Dermis microvascular lymphatic vessel endothelial cell (primary cell): ENCODE results near the gene CHST3. TPM values are rescaled to one million over a fixed set of nuclear protein-coding genes. Genes with fewer than 3 reads are reported as not detected.
A peak's percentile ranks its signal among the peaks of the same experiment; 100 is the strongest.

Experiments used
- DNase-seq, 2 donors: peaks; one replicate each; pipeline versions ENCODE4 v3.0.0 to v3.0.0-alpha.2; 2010; ENCODE audit warnings: low read depth in 2 of 2
- total RNA-seq: library from RNA; depleted of rRNA; stranded (reverse); fragments of >200 nt; gene quantifications from 2 replicates; pipeline ENCODE4 v1.2.1, GENCODE V29; 2014

Gene CHST3
- total RNA-seq, 1 donor from 2014 or later: 4.6 TPM

DNA sequence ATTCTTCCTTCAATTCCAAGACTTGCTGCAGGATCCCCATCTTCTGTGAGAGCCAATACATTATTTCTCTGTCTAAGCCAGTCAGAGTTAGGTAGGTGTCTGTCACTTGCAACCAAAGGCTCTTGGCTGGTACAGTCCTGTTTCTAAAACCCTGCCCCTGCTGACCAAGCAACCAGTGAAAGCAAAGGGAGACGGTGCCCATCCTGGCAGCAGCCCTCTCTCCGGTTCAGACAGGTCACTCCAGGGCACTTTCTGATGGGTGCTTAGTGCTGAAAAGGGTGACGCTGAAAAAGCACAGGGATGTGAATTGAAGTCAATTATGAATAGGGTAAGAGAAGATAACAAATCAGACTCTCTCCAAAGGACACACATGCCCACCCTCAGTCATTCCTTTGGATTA lies 86.7 kb downstream of the CHST3 start:
- DNase-seq: no peak

DNA sequence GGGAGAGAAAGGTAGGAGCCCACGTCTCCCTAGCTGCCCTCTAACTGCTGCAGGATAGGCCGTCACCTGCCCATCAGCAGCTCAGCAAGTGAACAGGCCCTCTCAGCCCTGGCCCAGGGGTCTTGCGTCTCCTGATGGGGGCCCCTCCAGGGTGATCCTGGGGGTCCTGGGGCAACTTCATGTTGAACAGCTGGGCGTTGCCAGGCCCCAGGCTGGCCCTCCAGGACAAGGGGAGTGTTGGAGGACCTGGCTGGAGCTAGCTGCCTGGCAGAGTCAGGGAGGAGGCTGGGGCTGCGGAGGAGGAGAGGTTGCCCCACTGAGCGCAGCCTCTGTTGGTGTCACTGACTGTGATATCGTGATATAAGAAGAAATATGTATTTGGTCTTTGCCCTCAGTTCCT lies 89.5 kb downstream of the CHST3 start:
- DNase-seq: no peak

DNA sequence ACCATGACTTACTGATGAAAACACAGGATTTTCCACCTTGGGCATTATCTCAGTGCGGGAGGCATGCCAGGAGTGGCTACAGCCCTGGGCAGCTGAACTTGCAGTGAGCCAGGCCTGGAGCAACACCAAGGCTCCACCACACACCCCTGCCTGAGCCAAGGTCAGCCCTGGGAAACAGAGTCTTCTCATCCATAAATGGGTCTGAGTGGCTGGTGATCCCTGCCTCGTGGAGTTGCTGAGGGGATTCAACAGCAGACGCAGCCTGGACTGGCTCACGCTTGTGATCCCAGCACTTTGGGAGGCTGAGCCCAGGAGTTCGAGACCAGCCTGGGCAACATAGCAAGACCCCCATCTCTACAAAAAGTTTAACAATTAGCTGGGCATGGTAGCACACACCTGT lies 91.9 kb downstream of the CHST3 start:
- no peak for DNase-seq

DNA sequence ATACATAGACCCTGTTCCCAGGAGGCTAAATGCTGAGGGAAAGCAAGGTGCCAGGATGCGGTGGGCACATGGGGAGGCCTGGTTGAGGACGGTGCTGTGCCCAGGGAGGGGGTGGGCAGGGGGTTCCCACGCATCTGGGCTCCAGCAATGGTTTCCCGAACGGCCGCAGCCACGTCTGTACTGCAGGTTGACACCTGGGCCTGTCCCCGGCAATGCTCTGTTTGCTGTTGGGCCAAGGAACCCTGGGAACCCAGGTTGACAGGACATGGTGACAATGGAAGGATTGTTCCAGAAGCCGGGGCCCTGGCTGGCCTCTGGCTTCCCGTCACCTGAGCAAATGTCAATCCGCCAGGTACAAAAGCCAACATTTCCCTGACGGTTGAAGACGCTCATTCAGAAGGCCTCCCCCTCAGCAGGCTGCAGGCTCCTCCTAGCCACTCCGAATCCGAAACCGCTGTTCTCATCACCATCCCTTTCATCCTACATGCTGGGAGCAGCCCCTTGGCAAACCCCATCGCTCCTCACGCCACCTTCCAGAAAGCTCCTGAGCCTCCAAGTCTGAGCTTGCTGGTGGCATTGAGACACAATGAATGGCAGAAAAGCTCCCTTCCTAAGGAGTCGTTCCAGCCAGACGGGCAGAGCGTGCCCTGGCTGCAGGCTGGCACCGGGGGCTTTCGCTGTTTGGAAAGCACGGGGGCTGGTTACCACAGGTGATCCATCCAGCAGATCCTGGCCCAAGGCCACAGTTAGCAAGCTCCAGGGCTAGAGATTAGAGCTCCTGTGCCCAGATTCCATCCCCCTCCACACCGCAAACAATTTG lies 92.9 kb downstream of the CHST3 start:
- no peak for DNase-seq

DNA sequence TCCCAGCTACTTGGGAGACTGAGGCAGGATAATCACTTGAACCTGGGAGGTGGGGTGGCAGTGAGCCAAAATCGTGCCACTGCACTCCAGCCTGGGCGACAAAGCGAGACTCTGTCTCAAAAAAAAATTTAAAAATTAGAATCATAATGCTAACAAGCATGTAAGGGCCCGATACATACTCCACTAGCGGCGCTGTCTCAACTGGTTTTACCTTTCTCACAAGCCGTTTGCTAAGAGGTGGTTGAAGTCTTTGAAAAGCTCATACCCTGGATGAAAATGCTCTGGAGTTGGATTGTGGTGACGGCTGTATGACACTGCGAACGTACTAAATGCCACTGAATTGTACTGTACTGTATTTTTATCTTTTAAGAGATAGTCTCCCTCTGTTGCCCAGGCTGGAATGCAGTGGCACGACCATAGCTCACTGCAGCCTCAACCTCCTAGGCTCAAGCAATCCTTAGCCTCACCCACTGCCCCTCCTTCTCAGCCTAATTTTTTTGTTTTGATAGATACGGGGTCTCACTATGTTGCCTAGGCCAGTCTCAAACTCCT lies 94.2 kb downstream of the CHST3 start:
- no peak for DNase-seq

DNA sequence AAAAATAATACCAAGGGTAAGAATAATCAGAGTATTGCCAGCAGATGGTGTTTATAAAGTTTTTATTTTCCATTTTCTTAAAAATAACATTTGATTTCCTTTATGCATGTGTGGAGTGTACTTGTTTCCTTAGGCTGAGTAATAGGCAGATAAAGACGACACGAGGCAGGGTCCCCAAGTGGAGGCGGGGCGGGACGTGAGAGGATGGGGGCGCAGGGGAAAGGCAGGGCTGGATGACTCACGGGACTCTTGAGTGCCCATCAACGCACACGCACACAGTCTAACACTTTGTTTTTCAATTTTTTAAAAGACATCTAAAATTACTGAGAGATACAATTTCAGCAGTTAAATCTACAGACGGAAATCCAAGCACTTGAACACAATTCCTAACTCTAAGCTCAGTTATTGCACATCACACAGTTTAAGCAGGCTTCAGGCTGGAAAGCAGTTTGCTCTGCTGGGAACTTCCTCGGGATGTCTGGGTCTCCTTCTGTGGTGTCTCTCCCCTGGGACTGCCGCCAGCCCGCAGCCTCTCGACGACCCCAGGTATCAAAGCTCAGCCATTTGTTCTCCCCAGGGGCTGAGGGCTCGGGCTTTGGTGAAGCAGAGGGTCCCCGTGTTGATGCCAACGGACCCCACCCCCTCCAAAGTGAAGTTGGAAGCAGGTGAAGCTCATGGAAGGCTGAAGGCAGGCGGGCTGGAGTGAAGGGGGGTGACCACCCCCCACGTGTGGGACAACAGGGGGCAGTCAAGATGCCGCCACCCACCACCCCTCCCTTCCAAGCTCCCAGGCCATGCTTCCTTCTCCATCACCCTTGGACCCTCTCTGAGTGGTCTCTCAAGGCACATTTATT lies 95.0 kb downstream of the CHST3 start:
- DNase-seq: peak in 1 of 2 donors; percentile 59

DNA sequence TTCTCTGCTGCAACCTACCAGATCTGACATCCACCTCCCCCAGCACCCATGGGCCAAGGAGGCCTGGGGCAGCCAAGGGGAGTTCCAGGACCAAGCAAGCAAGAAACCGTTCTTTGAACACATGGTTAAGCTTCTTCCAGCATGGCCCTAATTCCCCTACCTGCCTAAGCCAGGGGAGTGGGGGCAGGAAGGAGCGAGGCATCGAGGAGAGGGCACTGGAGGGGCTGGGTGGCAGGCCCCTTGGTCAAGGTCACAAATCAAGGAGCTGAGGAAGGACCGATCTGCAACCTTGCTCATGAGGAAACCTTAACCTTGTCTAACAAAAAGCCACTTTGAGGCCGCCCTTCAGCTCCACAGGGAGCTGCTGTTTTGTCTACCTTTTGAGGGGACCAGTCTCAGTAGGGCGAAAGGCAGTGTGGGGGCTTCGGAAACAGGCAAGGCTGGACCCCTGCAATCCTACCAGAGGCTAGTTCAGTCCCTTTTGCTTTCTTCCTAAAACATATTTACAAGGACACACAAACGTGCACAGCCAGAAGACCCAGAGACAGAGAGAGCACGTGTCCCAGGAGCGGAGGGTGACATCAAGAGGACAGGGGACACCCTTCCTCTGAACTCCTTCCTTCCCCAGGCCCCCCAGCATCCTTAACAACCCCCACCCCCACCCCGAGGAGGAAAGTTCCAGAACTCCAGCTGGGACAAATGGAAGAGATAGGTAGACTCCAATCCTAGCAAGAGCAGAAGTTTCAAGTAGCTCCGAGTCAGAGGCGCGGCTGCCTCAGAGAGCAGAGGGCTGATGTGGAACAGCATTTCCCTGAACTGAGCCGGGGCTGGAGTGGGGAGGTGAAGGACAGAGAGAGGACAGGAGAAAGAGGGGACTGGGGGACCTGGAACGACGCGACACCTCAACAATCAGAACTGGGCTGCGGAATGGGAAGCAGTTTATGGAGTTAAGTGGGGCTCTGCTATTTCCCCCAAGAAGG lies 95.9 kb downstream of the CHST3 start:
- DNase-seq: no peak

DNA sequence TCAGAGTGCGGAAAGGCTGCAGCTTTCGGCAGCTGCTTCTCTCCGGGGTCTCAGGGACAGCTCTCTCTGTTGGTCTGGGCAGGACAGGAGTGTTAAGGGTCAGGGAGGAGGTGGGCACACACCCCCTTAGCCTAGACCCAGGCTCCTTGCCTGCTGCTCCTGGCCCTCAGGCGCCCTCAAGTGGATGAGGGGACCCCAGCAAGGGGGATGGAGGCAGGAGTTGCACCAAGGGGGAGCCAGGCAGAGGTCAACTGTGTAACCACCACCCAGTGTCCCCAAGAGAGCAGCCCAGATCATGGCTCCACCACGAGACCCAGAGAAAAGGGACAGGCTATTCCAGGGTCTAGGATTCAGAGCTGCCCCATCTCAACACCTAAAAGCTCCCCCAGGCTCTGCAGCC lies 97.3 kb downstream of the CHST3 start:
- no peak for DNase-seq

DNA sequence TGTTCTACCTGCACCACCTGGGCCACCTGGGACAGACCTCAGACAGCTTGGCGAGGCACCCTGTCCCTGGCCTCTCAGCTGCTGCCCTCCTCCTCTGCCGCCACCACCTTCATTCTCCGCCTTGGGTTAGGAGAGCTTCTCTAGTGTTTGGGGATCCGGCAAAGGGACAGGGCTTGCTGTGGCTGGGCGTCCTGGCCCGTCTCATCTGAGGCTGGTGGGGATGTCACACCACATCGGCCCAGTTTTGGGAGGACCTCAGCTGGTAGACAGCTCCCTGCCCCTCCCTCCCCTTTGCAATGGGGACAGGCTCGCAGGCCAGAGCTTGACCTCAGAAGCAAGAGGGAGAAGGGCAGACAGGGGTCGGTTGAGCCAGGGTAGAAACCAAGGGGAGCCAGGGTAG lies 97.7 kb downstream of the CHST3 start:
- DNase-seq: no peak

DNA sequence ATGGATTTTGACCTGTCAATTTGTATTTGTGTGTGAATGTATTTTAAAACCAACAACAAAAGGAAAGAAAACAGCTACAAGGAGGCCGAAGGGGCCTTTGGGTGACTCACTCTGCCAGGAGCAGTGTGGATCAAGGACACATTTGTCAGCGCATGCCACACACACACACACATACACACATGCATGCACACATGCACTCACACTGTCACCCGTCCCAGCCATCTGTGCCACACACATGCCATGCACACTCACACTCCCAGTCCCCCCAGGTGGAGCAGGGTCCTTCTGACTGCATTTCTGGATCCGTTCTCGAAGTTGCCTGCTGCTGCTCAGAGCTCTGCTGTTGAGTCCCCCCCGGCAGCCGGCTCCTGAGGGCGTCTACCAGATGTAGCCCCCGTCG lies 98.2 kb downstream of the CHST3 start:
- DNase-seq: no peak

Other genes with a start within 250 kb of the CHST3 start
- under 0.01 TPM in 1 of 2 replicates, not detected in the other for gene C10orf105, start 244.6 kb upstream of the CHST3 start, total RNA-seq
- gene VSIR, start 190.9 kb upstream of the CHST3 start, total RNA-seq: 12.2 and 14.2 TPM in 2 replicates
- gene PSAP, start 113.1 kb upstream of the CHST3 start, total RNA-seq: 416 and 874 TPM in 2 replicates
- 1.9 and 6.2 TPM in 2 replicates for gene SPOCK2, start 124.2 kb downstream of the CHST3 start, total RNA-seq